HG02852 (cell line): ENCODE measurements around the gene CHCHD3.

ENCODE experiments used
- ATAC-seq: cut with Tn5 transposase; IDR thresholded peaks from one replicate; pipeline ENCODE4 v1.9.1; 2021; ENCODE audit warnings: mild to moderate bottlenecking, moderate library complexity; ENCODE audit not compliant: unreplicated experiment

CHCHD3 gene

DNA sequence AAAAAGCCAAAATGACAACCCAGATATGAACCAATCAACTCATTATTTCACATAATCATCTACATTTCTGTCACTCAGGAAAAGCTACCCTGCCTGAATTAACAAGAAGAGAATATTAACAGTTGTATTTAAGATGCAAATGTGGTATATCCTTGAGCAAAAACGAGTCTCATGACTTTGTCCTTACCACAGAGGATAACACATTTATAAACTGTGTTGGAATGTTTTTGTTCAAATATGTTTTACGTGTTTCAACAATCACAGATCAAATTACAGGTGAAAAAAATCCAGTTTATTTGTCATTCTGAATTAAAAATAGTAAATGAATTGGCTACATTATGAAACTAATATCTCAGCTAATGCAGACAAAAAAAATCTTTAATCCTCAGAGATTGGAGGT lies 34.6 kb downstream of the CHCHD3 start:
- no peak for ATAC-seq

DNA sequence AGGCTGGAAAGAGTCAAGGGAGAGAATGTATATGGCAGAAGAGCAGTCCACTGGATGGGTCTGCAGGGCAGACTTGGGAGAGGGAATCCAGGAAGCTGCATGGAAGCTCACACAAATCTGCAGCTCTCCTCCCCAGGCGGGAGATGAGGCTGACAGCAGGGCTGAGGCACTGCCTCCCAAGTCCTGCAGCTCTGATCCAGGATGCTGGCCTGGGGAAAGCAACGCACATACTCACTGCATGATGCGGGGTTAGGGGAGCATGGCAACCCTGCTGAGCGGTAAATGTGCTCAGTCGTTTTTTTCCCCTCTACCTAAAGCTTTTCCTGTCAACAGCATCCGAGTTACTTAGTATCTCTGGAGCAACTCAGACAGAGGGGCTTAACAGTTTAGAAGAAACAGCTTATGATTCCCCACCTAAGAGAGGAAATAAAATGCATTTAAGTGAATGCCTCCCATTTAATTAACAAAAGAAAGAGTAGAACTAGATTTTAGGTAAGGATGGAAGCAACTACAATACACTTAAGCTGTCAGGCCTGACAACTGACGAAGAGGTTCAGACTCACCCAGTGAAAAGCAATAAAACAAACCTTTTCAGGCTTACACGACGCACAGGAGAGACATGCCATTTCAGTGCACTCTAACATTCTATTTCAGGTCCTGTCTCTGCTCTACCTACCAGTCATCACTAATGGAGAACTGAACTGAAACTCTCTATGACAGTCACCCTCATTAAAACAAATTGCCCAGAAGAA lies 37.0 kb downstream of the CHCHD3 start:
- no peak for ATAC-seq

DNA sequence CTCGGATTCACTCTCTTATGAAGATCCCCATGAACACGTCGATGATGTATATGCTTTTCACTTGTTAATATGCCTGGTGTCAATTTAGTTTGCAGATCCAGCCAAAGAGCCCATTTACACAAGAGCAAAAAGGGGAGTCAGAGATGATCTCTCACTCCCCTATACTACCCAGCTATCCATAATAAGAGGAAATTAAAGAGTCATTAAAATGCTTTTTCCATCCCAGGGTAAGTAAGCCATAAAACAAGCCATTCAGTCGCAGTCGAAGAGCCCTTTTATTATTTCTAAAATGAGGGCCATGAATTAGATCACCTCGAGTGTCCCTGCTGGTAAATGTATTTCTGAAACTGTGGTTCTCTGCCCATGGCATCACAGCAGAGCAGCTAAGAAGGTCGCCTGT lies 41.2 kb downstream of the CHCHD3 start:
- no peak for ATAC-seq

DNA sequence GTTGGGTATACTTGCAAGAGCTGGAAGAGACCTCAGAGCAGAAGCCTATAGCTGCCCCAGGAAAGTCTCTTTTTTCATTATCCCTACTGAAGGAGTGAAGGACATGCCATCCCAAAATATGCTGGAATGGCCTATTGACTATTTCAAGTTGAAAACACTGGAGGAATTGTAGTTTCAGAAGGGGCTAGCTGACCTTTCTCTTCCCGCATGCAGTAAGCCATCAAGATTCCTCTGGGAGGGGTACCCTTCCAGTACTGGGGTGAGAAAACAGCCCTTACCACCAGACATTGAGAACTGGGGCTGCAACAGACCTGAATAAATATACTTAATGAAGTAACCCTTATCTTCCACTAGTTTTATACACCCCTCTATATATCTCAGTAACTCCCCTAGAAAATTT lies 41.7 kb downstream of the CHCHD3 start:
- ATAC-seq = no peak

DNA sequence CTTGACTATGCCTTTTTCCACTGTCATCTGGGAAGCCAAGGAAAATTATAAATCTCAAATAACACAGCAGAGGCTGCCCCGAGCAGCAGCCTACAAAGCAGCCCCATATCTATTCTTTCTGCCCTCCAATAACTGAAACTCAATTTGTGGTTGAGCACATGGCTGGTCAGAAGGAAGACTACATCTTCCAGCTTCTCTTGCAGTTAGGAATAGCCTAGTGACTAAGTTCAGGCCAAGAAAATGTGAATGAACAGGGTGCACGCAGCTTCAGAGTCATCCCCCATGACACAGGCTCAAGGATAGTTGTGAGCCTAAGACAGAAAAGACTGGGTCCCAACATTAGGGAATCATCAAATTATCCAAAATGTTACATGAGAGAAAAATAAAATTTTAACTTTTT lies 42.3 kb downstream of the CHCHD3 start:
- no peak for ATAC-seq

DNA sequence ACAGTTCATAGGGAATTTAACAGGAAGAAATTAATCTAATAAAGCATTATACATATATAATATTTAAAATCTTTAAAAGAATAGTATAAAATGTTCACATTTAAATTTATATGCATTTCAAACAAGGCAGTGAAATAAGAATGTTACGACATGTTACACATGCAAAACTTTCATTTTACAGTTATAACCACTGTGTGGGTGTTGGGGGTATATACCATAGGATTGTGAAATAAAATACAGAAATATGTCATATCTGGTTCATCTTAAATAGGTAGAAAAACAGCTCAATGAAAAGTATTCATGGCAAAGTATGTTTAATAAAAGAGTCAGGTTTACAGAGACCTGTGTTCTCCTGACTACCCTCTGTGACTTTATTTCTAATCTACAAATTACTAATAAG lies 45.6 kb downstream of the CHCHD3 start:
- no peak for ATAC-seq

DNA sequence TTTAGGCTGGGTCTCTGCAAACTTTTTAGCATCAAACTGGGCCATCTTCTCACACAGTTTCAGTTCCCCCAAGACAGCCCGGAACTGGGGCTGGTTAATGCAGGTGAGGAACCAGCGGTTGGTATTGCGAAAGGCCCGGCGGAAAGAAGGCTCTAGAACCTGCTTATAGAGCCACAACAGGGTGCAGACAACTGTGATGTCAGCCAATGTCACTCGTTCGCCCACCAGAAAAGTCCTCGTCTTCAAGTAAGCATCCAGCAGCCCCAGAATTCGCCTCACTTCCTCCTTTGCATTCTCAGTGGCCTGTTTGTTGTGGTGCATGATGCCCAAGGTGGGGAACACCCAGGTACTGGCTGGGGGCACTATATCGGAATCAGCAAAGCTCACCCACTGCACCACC lies 46.6 kb downstream of the CHCHD3 start:
- peak; percentile 93 for ATAC-seq

DNA sequence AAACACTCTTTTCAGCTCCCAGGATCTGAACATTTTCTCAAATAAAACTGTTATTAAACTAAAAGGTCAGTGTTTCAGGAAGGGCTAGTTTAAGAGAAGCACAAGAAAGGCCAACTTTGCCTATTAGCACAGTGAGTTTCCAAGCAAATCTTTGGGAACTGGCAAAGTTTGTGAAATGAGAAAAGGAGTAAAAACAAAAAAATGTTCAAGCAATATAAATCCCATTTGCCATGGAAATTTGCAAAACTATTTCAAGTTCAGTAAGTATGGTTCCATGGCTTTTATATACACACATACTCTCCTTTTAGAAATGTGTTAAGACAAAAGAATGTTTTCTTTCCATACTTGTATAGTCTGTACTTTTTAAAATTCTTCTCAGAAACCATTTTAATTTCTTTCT lies 51.5 kb downstream of the CHCHD3 start:
- ATAC-seq = no peak

DNA sequence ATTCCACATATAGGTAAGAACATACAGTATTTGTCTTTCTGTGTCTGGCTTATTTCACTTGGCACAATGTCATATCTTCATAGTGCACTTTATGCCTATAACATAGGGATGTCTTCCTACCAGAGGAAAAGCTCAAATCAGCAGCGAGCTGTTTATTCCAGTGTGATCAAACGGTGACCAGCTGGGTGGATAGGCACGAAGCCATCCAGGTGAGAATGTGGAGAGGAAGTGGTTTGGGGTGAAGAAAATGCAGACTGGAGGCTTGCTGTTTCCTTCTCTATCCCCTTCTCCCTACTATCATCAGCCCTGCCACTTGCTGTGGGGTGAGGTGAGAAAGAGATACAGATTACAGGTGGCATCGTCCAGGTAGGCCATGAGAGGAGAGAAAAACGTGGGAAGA lies 52.4 kb downstream of the CHCHD3 start:
- no peak for ATAC-seq

DNA sequence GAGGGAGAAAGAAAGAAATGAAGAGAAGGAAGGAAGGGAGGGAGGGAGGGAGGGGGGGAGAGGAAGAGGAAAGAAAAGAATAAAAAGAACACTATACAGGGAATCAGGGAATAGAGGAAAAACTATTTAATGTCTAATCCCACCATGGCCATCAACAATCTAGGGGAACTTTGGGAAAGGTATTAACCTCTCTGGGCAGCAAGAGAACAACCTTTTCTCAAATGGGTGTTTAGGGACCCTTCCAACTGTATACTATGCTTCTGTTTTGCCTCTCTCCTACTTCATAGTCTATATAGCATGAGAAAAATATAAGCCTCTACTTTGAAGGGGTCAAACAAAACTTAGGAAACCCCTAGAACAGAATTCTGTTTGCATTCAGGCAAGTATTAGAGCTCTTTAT lies 54.5 kb downstream of the CHCHD3 start:
- no peak for ATAC-seq

DNA sequence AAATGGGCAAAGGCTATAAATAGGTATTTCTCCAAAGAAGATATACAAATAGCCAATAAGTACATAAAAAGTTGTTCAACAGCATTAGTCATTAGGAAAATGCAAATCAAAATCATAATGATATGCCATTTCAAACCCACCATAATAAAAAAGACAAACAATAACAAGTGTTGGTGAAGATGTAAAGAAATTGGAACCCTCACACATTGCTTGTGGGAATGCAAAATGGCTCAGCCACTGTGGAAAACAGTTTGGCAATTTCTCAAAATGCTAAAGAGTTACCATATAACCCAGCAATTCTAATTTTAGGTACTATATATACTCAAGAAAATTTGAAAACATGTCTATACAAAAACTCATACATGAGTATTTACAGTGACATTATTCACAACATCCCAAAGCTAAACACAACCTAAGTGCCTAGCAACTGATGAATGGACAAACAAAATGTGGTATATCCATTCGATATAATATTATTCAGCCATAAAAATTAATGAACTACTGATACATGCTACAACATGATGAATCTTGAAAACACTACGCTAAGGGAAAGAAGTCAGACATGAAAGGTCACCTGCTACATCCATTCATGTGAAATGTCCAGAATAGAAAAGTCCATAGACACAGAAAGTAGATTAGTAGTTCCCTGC lies 55.6 kb downstream of the CHCHD3 start:
- ATAC-seq = no peak

DNA sequence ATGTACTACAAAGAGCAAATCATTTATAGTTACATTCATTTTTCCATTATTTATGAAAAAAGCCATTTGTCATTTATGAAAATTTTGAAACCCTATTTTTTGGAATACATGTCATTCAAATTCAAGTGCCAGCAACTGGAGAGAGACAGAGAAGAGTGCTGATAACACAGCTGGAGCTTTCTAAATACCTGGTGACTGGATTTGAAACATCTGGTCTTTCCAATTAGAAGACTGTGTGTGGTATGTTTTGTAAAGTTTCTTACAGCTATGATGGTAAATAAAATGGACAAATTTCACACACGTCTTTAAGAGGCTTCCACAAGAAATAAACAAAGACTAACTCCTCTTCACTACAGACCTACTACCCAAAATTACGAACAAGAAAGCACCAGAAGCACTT lies 56.8 kb downstream of the CHCHD3 start:
- ATAC-seq = no peak

DNA sequence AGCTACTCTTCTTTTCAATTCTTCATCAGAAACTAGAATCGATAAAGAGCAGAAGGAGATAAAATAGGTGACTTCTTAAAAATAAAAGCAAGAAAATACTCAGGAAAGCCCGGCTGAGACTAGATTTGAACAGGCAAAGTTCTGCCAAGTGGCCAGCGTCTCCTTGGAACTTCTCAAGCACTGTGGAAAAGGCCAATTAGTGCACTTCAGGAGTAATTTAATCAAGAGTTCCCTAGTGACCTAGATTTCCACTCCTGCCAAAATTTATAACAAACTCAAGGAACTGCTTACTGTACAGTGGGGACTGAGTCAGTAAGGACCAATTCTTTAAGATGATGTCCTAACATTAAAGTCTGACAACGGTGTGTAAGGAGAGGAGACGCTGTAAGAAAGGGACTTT lies 57.3 kb downstream of the CHCHD3 start:
- ATAC-seq = no peak

DNA sequence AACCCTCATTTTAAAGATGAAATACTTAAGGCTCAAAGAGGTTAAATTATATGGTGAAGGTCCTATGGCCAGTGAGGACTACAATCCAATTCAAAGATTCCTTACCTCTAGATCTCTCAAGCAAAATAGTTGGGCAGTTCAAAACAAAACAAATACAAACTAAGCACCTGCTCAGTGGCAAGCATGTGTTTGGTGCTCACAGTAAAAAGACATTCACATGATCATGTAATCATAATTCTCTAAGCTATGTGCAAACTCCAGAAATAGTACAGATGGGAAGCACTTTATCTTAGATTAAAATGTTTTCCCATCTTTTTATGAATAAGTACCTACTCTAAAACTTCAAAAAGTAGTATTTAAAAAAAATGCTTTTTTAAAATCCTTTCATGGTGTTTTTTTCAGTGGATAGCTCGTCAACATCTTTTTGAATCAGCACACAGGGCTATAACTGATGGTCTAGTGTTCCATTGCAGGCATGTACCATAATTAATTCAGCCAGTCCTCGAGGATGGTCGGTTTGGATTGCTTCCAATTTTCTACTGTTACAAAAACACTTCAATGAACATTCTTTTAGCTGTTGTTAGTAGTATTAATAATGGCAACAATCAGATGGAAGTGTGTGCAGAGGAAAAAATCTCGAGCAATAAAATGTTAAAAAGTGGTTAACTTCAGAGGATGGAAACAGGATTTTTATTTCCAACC lies 58.4 kb downstream of the CHCHD3 start:
- no peak for ATAC-seq

DNA sequence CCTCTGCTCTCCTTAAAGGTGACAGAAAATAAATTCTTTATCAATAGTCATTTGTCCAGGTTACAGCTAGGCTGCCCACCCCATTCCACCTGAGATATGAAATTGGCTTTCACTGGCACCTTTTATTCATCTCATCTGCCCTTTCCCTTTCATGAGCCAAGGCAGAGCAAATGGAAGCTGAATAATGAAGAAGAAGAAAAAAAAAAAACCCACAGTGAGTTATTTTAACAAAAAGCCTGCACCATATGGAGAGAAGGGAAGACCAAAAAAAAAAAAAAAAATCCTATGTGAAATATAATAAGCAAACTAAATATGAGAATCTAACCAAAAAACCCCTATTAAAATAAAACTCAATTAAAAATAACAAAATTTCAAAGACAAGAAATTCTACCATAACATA lies 59.2 kb downstream of the CHCHD3 start:
- no peak for ATAC-seq

DNA sequence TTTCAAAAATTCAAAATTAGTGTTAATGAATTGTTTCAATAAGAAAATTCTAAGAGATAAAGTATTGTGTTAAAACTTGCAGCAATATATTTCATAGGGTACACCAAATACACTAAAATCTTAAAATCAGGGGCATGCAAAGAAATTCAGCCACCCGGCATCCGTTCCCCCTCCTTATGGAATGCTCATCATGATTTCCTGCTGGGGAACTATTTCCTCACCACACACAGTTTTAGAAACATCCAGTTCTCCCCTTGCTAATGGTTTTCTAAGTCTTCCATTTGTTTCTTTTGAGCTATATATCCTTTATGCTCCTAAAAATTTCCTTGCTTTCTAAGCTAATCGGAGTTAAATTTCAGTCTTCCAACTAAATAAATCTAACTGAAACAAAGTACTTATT lies 60.7 kb downstream of the CHCHD3 start:
- ATAC-seq = no peak

DNA sequence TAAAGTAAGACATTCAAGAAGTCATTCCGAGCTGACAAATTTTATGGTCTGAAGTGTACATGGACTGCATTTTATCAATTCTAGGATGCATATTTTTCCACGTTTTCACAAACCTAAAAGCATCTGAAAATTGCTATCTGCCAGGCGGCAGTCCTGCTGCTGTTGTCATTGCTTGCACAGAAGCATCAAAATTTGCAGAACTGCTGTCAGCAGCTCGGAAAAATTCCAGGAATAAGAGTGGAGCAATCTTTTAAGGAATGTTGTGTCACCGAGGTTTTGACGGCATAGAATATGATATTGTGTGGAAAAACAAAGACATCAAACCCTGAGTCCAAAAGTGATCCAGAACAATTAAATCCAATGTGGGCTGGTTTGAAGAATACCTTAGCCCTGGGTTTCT lies 61.4 kb downstream of the CHCHD3 start:
- no peak for ATAC-seq

DNA sequence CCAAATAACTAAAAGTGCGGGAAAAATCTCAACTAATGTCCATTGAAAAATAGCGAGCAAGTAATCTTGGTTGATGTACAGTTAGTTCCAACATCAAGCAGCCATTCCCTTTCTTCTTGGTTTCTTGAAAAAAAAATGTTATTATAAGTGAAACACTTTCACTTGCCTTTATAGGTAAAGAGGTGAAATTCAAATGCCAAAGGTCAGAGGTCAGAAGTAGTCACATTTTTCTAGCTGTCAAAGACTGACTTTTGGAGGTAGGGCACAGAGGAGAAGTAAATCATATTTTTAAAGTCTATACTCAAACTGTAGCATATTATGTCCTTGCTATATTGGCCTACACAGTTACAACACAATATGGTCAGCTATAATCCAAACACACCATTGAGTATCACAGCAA lies 62.3 kb downstream of the CHCHD3 start:
- ATAC-seq = no peak

DNA sequence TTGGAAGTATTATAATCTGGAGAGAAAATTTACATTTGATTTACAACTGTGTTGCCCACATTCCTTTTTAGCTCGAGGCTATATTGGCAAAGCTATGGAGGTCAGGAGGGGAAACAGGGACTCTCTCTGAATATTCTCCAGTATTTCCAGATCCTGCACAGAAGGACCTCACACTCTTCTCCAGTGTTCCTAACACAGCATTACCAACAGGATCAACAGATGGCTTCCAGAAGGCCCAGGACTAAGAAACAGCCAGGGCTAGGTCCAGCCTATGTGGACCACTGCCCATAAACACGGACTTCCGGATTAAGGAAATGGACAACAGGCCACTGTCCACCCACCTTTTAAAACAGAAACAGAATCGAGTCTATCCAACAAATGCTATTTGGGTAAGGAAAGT lies 65.3 kb downstream of the CHCHD3 start:
- ATAC-seq = no peak

DNA sequence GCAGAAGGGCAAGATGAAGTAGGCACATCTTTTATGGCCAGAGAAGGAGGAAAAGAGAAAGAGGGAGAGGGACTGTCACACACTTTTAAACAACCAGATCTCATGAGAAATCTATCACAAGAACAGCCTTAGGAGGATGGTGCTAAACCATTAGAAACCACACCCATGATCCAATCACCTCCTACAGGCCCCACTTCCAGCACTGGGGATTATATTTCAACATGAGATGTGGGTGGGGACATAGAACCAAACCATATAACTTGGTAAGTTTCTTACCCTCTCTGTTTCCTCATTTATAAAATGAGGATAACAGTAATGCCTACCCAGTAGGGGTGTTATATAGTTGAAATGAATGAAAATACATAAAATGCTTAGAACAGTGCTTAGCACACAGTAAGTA lies 66.0 kb downstream of the CHCHD3 start:
- no peak for ATAC-seq

DNA sequence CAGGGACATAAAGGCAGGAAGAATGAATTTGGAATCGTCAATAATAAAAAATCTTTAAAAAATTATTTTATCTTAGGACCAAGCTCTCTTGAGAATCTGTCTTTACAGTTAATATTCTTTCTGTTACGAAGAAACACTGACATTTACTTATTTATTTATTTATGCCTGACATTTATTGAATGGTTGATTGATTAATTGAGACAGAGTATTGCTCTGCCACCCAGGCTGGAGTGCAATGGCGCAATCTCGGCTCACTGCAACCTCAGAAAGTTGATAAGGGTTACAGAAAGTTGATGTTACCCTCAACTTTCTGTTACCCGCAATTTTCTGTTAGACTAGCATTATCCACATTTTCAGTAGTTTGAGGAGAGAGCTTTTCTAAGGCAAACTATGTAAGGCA lies 70.1 kb downstream of the CHCHD3 start:
- no peak for ATAC-seq
